OCI-LY1 (cell line): ENCODE data around the gene CD38.

Experiments
- H2AFZ ChIP-seq: fragments of 200-600 bp; sonication (generic), shearing (Covaris generic); 2 replicates; pipeline ENCODE4 v1.6.0; 2014; ENCODE audit warnings: antibody characterized with exemption, mild to moderate bottlenecking, low read length
- H3F3A ChIP-seq: fragments of 200-600 bp; sonication (generic), shearing (Covaris generic); 2 replicates; pipeline ENCODE4 v1.6.0; 2014; ENCODE audit warnings: mild to moderate bottlenecking, antibody characterized with exemption, low read length, moderate library complexity; ENCODE audit not compliant: insufficient read depth
- H3K27ac ChIP-seq: fragments of 200-600 bp; sonication (generic); 2 replicates; pipeline ENCODE4 v1.5.1; 2014; ENCODE audit warnings: low read length, mixed run types, mild to moderate bottlenecking, low read depth; ENCODE audit not compliant: poor library complexity, severe bottlenecking
- H3K27me3 ChIP-seq: fragments of 200-600 bp; sonication (generic); 2 replicates; pipeline ENCODE4 v1.6.0; 2014; ENCODE audit warnings: antibody characterized with exemption, mild to moderate bottlenecking, low read length, moderate library complexity; ENCODE audit not compliant: insufficient read depth
- H3K36me3 ChIP-seq: fragments of 200-600 bp; sonication (generic); 2 replicates; pipeline ENCODE4 v1.6.1; 2014; ENCODE audit warnings: mild to moderate bottlenecking, antibody characterized with exemption, low read length, moderate library complexity, mixed read lengths; ENCODE audit not compliant: insufficient read depth
- H3K4me1 ChIP-seq: fragments of 200-600 bp; sonication (generic); 2 replicates; pipeline ENCODE4 v1.5.1; 2014; ENCODE audit warnings: mild to moderate bottlenecking, low read length, moderate library complexity; ENCODE audit not compliant: insufficient read depth, severe bottlenecking
- H3K4me2 ChIP-seq: fragments of 200-600 bp; sonication (generic), shearing (Covaris generic); 2 replicates; pipeline ENCODE4 v1.6.1; 2014; ENCODE audit warnings: low read length
- H3K4me3 ChIP-seq: fragments of 200-600 bp; sonication (generic); 2 replicates; pipeline ENCODE4 v1.5.1; 2014; ENCODE audit warnings: low read length, low read depth, mild to moderate bottlenecking, mixed read lengths; ENCODE audit not compliant: poor library complexity, severe bottlenecking
- H3K79me2 ChIP-seq: fragments of 200-600 bp; shearing (Covaris generic); 2 replicates; pipeline ENCODE4 v1.6.1; 2016; ENCODE audit warnings: mixed run types, low read length, mixed read lengths; ENCODE audit not compliant: insufficient read depth
- H3K9ac ChIP-seq: fragments of 200-600 bp; sonication (generic), shearing (Covaris generic); 2 replicates; pipeline ENCODE4 v1.6.1; 2014; ENCODE audit warnings: mild to moderate bottlenecking, low read length, mixed read lengths
- H3K9me2 ChIP-seq: fragments of 200-600 bp; sonication (generic), shearing (Covaris generic); 2 replicates; pipeline ENCODE4 v1.6.1; 2014; ENCODE audit warnings: low read depth, mild to moderate bottlenecking, low read length, mixed read lengths
- H3K9me3 ChIP-seq: fragments of 200-600 bp; shearing (Covaris generic); 2 replicates; pipeline ENCODE4 v1.6.1; 2014; ENCODE audit warnings: low read length, mixed read lengths
- H4K20me1 ChIP-seq: fragments of 200-600 bp; sonication (generic), shearing (Covaris generic); 2 replicates; pipeline ENCODE4 v1.6.0; 2016; ENCODE audit warnings: mild to moderate bottlenecking, low read length; ENCODE audit not compliant: insufficient read depth
- EZH2 ChIP-seq: fragments of 200-600 bp; sonication (generic), shearing (Covaris generic); IDR thresholded peaks from 2 replicates; pipeline ENCODE4 v1.8.0; 2017; ENCODE audit warnings: borderline replicate concordance, mixed run types, mild to moderate bottlenecking, antibody characterized with exemption, low read length, moderate library complexity, mixed read lengths
- TF ChIP-seq, protein P1 (sequence below): fragments of 200-600 bp; sonication (generic), shearing (Covaris generic); IDR thresholded peaks from 2 replicates; pipeline ENCODE4 v1.5.1; 2017; ENCODE audit warnings: mild to moderate bottlenecking, antibody characterized with exemption, low read length, moderate library complexity, mixed read lengths

CD38 gene

DNA sequence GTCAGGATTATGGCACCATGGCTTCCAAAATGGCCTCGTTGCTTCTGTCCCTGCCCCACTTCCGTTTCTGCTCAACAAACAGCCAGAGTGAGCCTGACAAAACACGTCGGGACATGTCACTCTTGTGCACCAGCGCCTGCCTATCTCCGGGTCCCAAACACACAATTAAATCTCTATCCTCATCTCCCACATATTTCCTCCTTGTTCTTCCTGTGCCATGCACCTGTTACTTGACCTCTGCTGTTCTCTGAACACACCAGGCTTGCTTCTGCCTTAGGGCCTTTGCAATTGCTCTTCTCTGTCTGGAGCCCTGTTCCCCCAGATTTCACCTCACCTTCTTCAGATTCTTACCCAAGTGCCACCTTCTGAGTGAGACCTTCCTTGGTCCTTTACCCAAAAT is 12.7 kb upstream of the CD38 start:
- H3K4me3 ChIP-seq = no peak overlapping the region
- no peak overlapping the region for H2AFZ ChIP-seq
- H3K4me1 ChIP-seq = peaks cover 22% of the 10 kb centered on the region
- H3K27ac ChIP-seq = peak overlapping the region; percentile 93
- H3K36me3 ChIP-seq = no peaks in the 10 kb centered on the region
- no peaks in the 10 kb centered on the region for H3K9me3 ChIP-seq
- peak overlapping the region; percentile 50; the same call in 1 of the 2 replicates for H3K4me2 ChIP-seq
- no peaks in the 10 kb centered on the region for H4K20me1 ChIP-seq
- H3K79me2 ChIP-seq = no peaks in the 10 kb centered on the region
- no peak overlapping the region; the same call in 1 of the 2 replicates for H3K9ac ChIP-seq
- TF ChIP-seq EZH2 = no peak
- TF ChIP-seq, protein P1, sequence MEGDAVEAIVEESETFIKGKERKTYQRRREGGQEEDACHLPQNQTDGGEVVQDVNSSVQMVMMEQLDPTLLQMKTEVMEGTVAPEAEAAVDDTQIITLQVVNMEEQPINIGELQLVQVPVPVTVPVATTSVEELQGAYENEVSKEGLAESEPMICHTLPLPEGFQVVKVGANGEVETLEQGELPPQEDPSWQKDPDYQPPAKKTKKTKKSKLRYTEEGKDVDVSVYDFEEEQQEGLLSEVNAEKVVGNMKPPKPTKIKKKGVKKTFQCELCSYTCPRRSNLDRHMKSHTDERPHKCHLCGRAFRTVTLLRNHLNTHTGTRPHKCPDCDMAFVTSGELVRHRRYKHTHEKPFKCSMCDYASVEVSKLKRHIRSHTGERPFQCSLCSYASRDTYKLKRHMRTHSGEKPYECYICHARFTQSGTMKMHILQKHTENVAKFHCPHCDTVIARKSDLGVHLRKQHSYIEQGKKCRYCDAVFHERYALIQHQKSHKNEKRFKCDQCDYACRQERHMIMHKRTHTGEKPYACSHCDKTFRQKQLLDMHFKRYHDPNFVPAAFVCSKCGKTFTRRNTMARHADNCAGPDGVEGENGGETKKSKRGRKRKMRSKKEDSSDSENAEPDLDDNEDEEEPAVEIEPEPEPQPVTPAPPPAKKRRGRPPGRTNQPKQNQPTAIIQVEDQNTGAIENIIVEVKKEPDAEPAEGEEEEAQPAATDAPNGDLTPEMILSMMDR = no peak
- no peaks in the 10 kb centered on the region for H3K9me2 ChIP-seq
- H3F3A ChIP-seq = no peaks in the 10 kb centered on the region
- no peaks in the 10 kb centered on the region for H3K27me3 ChIP-seq

DNA sequence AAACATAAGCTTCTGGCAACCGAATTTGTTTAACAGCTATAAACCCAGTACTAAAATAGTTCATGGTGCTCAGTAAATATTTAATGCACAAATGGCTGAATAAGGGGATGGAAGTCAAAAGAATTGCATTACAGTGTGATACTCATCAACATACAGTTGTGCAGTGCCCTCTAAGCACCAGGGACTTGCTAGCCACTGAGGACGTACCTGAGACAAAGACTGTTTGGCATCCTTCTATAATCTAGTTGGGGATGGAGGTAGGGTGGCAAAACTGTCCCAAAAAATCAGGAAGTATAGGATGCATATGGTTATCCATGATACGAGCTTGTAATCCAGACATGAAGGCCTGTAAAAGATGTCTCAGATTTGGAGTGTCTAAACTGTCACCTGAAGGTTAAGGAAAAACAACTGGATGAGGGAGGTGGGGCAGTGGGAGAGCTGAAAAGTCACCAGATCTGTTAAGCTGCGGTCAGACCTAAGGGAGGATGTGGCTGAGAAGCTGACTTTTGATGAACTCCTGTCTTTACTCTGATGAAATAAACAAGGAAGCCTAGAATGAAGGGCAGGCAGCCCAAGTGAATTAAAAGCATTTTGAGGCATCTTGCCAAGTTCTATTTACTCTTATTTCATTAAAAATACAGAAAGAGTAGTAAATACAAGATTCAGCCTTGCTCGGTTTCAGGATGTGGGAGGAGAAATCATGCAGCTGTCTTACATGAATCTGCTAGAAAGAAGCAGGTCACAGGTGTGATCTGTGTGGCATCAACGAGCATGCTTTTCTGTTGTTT is 12.0 kb upstream of the CD38 start:
- Histone ChIP-seq H3K4me1 (peaks cover 22% of the 10 kb centered on the region), H3K27me3 (no peaks in the 10 kb centered on the region), H3K36me3 (no peaks in the 10 kb centered on the region), H3K9me3 (no peaks in the 10 kb centered on the region), H3K4me2 (peak overlapping the region; percentile 50), H2AFZ (no peak overlapping the region), H3K9ac (peak overlapping the region; percentile 18; the same call in 1 of the 2 replicates), H3K27ac (peak overlapping the region; percentile 93), H3K4me3 (no peak overlapping the region), H4K20me1 (no peaks in the 10 kb centered on the region), H3F3A (no peaks in the 10 kb centered on the region), H3K9me2 (no peaks in the 10 kb centered on the region), H3K79me2 (no peaks in the 10 kb centered on the region)
- TF ChIP-seq, protein P1 = no peak
- no peak for TF ChIP-seq EZH2

DNA sequence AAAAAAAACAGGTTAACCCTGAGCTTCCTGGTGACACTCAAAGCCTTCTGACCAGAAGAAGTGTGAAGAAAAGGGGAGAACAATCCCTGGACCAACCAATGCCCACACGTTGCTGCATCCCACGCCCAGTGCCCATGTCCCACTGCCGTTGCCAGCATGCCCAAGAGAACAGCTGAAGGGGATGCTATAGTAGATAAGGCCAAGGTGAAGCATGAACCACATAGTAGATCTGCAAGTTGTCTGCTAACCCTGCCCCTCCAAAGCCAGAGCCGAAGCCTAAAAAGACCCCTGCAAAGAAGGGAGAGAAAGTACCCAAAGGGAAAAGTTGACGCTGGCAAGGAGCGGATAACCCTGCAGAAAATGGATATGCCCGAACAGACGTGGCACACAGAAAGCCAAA is 11.3 kb upstream of the CD38 start:
- Histone ChIP-seq H3K4me3 (no peak overlapping the region), H2AFZ (no peak overlapping the region), H3K36me3 (no peaks in the 10 kb centered on the region), H3K27ac (peak overlapping the region; percentile 93), H3K9me2 (no peaks in the 10 kb centered on the region), H3K27me3 (no peaks in the 10 kb centered on the region), H3K79me2 (no peaks in the 10 kb centered on the region), H3K9me3 (no peaks in the 10 kb centered on the region), H4K20me1 (no peaks in the 10 kb centered on the region), H3K4me1 (peaks cover 28% of the 10 kb centered on the region), H3K4me2 (peak overlapping the region; percentile 50; the same call in 1 of the 2 replicates), H3K9ac (no peak overlapping the region), H3F3A (no peaks in the 10 kb centered on the region)
- TF ChIP-seq, protein P1 = no peak
- TF ChIP-seq EZH2 = no peak
